ENCODE results near the gene CDH18. TPM values are rescaled to one million over a fixed set of nuclear protein-coding genes. Genes with fewer than 3 reads are reported as not detected.

Gene CDH18
- total RNA-seq, 1 donor from 2014 or later, result 0.49 TPM

DNA sequence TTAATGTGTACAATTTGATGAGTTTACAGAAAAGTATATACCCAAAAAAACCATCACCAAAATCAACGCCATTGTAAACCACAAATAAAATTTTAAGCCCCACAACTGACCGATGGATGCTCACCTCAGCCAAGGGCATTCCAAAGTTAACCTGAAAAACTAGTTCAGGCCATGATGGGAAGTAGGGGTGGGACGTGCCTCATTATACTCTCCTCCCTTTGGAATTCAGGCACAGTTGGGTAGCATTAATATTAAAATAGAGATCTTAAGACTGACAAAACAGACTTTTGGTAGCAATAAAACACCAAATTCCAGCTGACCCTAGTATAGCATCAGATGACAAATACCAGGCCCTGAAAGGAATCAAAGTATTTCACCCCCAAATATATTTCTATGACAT, 129.0 kb downstream of the CDH18 start:
- DNase-seq, result no peak
- no peaks in the 10 kb centered on the region for H3K9me3 Mint-ChIP-seq (ENCODE audit: unreplicated experiment)
- no peak overlapping the region for H3K27ac Mint-ChIP-seq (ENCODE audit: unreplicated experiment)
- H3K27me3 Mint-ChIP-seq (ENCODE audit: unreplicated experiment), result peaks cover 3% of the 10 kb centered on the region
- peaks cover 10% of the 10 kb centered on the region for H3K4me1 Mint-ChIP-seq (ENCODE audit: low read depth, unreplicated experiment)
- H3K4me3 Mint-ChIP-seq (ENCODE audit: unreplicated experiment), result no peak overlapping the region
- TF ChIP-seq, protein P1, sequence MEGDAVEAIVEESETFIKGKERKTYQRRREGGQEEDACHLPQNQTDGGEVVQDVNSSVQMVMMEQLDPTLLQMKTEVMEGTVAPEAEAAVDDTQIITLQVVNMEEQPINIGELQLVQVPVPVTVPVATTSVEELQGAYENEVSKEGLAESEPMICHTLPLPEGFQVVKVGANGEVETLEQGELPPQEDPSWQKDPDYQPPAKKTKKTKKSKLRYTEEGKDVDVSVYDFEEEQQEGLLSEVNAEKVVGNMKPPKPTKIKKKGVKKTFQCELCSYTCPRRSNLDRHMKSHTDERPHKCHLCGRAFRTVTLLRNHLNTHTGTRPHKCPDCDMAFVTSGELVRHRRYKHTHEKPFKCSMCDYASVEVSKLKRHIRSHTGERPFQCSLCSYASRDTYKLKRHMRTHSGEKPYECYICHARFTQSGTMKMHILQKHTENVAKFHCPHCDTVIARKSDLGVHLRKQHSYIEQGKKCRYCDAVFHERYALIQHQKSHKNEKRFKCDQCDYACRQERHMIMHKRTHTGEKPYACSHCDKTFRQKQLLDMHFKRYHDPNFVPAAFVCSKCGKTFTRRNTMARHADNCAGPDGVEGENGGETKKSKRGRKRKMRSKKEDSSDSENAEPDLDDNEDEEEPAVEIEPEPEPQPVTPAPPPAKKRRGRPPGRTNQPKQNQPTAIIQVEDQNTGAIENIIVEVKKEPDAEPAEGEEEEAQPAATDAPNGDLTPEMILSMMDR (IDR thresholded peaks at IDR 0.05; ENCODE audit: partially characterized antibody, unreplicated experiment), result no peak
- no peaks in the 10 kb centered on the region for H3K36me3 Mint-ChIP-seq (ENCODE audit: unreplicated experiment)

DNA sequence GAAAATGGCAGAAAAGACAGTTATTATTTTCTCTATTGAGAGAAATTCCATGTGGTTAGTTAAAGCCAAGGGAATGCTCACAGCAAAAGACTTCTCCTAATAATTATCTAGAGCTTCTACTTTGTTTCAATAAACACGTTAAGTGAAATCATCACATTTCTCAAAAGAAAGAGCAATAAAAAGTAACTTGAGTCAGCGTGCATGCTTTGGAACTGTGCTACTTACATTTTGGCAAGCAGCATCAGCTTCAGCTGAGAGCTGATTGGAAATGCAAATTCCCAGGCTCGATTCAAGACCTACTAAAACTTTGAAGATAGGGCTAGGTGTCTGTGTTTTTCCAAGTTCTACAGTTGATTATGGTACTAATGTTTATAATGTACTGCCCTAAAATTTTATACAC, 132.1 kb downstream of the CDH18 start:
- Mint-ChIP-seq H3K27me3 (ENCODE audit: unreplicated experiment) (no peaks in the 10 kb centered on the region), H3K4me3 (ENCODE audit: unreplicated experiment) (no peak overlapping the region), H3K27ac (ENCODE audit: unreplicated experiment) (no peak overlapping the region)

DNA sequence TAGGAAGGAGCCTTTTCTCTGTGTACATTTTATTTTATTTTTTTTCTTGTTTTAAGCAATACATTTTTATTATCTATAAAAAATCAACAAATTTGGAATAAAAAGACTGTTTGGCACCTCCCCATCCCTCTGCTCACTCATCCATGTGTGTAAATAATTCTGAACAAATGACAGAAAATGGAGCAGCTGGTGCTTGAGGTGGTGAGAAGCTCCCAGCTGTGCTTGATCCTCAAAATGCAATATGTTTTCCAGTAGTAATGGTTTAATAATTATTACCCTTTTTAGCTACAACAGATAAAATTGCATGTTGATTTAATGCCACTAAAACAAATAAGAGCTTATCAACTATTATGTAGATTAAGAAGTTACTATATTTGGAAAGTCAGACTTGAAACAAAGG, 132.5 kb downstream of the CDH18 start:
- TF ChIP-seq, protein P1 (IDR thresholded peaks at IDR 0.05; ENCODE audit: partially characterized antibody, unreplicated experiment), result no peak
- H3K4me1 Mint-ChIP-seq (ENCODE audit: low read depth, unreplicated experiment), result peaks cover 12% of the 10 kb centered on the region
- no peak for DNase-seq
- no peak overlapping the region for H3K27ac Mint-ChIP-seq (ENCODE audit: unreplicated experiment)
- H3K27me3 Mint-ChIP-seq (ENCODE audit: unreplicated experiment), result no peaks in the 10 kb centered on the region
- no peaks in the 10 kb centered on the region for H3K9me3 Mint-ChIP-seq (ENCODE audit: unreplicated experiment)
- no peaks in the 10 kb centered on the region for H3K36me3 Mint-ChIP-seq (ENCODE audit: unreplicated experiment)
- no peak overlapping the region for H3K4me3 Mint-ChIP-seq (ENCODE audit: unreplicated experiment)

More for the DNA sequence above, 132.1 kb downstream of the CDH18 start:
- TF ChIP-seq, protein P1 (IDR thresholded peaks at IDR 0.05; ENCODE audit: partially characterized antibody, unreplicated experiment), result no peak
- no peak for DNase-seq
- no peaks in the 10 kb centered on the region for H3K36me3 Mint-ChIP-seq (ENCODE audit: unreplicated experiment)
- H3K9me3 Mint-ChIP-seq (ENCODE audit: unreplicated experiment), result no peaks in the 10 kb centered on the region
- peaks cover 12% of the 10 kb centered on the region for H3K4me1 Mint-ChIP-seq (ENCODE audit: low read depth, unreplicated experiment)

DNA sequence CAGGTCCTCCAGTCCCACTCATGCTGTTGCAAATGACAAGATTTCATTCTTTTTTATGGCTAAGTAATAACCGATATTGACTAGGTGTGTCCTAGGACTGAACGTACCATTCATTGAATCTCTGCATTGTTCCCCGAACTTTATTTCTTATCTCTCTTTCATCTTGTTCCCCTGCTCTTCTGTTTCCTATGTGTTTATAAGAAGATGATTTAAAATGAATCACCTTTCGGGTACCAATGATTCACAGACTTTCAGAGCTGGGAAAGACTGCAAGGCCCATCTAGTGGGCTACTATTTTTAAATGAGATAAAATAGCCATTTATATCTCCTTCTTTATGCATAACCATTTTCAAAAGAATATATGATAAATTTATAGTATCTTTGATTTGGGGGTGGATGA, 133.0 kb downstream of the CDH18 start:
- no peak overlapping the region for H3K27ac Mint-ChIP-seq (ENCODE audit: unreplicated experiment)
- no peak overlapping the region for H3K4me3 Mint-ChIP-seq (ENCODE audit: unreplicated experiment)
- no peak for DNase-seq
- no peaks in the 10 kb centered on the region for H3K36me3 Mint-ChIP-seq (ENCODE audit: unreplicated experiment)
- TF ChIP-seq, protein P1 (IDR thresholded peaks at IDR 0.05; ENCODE audit: partially characterized antibody, unreplicated experiment), result no peak
- H3K4me1 Mint-ChIP-seq (ENCODE audit: low read depth, unreplicated experiment), result peaks cover 12% of the 10 kb centered on the region
- H3K9me3 Mint-ChIP-seq (ENCODE audit: unreplicated experiment), result no peaks in the 10 kb centered on the region
- no peaks in the 10 kb centered on the region for H3K27me3 Mint-ChIP-seq (ENCODE audit: unreplicated experiment)

DNA sequence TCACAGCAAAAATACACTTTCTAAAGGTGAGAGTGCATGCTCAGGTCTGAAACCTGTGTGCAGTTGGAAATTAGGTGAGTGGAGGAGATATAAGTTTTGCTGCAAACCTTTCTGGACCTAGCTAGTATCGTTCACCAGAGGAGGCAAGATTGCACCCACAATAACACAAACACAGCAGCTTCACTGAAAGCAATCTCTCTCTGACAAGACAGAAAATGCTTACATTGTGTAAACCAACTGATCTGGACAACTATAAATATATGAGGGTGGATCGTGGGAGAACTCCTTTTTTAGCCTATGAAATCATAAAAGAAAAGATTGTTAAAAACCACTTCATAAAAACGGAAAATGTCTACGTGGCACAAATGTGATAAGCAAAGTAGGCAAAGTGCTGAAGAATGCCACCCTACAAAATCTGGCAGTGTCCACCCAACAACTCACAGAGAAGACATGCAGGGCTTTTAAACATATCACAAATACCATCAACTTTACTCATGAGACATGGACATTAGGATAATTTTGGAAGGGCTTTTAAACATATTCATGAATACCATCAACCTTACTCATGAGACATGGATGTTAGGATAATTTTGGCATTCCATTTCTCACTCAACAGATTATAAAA, 134.3 kb downstream of the CDH18 start:
- Mint-ChIP-seq H3K9me3 (ENCODE audit: unreplicated experiment) (no peaks in the 10 kb centered on the region), H3K4me1 (ENCODE audit: low read depth, unreplicated experiment) (peaks cover 12% of the 10 kb centered on the region), H3K4me3 (ENCODE audit: unreplicated experiment) (no peak overlapping the region), H3K27me3 (ENCODE audit: unreplicated experiment) (peaks cover 2% of the 10 kb centered on the region), H3K27ac (ENCODE audit: unreplicated experiment) (no peak overlapping the region), H3K36me3 (ENCODE audit: unreplicated experiment) (no peaks in the 10 kb centered on the region)
- TF ChIP-seq, protein P1 (IDR thresholded peaks at IDR 0.05; ENCODE audit: partially characterized antibody, unreplicated experiment), result no peak
- DNase-seq, result no peak
